ENCODE data around the gene PPP1R9A. TPM values are rescaled to one million over a fixed set of nuclear protein-coding genes. Genes with fewer than 3 reads are reported as not detected.

PPP1R9A gene
- total RNA-seq, 4 donors from 2014 or later, result 8.2 to 18.1 (median 10.0) TPM

GRCh38 chr7:95276114-95276513, 368.7 kb downstream of the PPP1R9A start:
- TF ChIP-seq, protein P1, sequence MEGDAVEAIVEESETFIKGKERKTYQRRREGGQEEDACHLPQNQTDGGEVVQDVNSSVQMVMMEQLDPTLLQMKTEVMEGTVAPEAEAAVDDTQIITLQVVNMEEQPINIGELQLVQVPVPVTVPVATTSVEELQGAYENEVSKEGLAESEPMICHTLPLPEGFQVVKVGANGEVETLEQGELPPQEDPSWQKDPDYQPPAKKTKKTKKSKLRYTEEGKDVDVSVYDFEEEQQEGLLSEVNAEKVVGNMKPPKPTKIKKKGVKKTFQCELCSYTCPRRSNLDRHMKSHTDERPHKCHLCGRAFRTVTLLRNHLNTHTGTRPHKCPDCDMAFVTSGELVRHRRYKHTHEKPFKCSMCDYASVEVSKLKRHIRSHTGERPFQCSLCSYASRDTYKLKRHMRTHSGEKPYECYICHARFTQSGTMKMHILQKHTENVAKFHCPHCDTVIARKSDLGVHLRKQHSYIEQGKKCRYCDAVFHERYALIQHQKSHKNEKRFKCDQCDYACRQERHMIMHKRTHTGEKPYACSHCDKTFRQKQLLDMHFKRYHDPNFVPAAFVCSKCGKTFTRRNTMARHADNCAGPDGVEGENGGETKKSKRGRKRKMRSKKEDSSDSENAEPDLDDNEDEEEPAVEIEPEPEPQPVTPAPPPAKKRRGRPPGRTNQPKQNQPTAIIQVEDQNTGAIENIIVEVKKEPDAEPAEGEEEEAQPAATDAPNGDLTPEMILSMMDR (IDR thresholded peaks at IDR 0.05; ENCODE audit: low read depth), result no peak

- TF ChIP-seq, protein P1 (IDR thresholded peaks at IDR 0.05; ENCODE audit: low read depth), result no peak
Observed at GRCh38 chr7:95279417-95279816, 372.0 kb downstream of the PPP1R9A start.

GRCh38 chr7:95286096-95286495, 378.7 kb downstream of the PPP1R9A start:
- TF ChIP-seq, protein P1 (IDR thresholded peaks at IDR 0.05; ENCODE audit: low read depth), result no peak

GRCh38 chr7:95290166-95290830, 382.9 kb downstream of the PPP1R9A start:
- TF ChIP-seq, protein P1 (IDR thresholded peaks at IDR 0.05; ENCODE audit: low read depth), result no peak

DNA sequence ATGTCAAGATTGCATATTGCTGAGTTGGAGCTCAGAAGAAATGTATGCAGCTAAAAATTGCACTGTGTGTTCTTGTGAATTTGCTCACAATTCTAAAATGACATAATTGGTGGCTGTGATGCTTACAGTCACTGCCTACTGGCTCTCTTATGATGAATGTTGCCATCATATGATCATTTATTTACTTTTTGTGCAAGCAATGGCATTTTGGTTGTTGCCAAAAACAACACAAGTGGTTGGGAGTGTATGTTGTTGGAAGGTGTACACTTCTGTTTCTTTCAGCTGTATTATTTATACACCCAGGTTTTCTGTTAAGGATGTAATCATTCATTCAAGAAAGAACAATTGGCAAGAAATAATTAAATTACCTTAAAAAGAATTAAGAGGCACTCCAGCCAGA, 388.0 kb downstream of the PPP1R9A start:
- TF ChIP-seq, protein P1 (IDR thresholded peaks at IDR 0.05; ENCODE audit: low read depth), result no peak

DNA sequence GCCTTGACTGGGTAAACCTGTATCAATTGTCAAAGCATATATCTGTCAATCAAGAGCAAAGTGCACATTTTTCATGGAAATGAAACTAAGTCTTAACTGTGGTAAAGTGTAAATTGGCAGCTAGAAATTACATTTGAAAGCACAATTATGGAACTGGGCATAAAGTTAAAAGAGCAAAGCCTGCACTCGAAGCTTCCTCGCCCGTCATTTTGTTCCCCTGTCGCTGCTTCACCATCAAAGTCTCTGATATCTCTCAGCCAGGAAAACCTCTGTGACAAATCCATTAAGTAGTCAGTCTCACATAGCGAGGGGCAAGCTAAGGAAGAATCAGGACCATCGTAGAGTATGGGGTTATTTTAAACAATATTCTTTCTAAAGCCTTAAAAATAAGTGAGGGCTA, 389.1 kb downstream of the PPP1R9A start:
- TF ChIP-seq, protein P1 (IDR thresholded peaks at IDR 0.05; ENCODE audit: low read depth), result no peak

DNA sequence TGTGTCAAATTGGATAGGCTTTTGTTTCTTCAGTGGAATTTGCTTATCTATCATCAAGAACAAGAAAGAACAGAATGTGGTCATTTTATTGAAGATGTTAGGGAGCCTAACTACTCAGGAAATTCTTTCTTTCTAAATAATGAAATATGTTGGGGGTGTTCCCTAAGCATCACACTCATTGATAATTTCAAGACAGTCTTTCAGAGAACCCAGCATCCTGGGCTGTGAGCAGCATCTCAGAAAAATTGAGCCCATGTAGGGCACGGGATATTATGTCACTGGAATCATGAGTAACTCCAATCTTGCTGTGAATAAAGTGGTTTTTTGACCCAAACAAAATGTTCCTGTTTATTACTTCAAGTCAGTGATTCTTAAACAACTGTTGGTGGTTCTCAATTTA, 389.6 kb downstream of the PPP1R9A start:
- TF ChIP-seq, protein P1 (IDR thresholded peaks at IDR 0.05; ENCODE audit: low read depth), result no peak
